ENCODE measurements around the gene TRIM9.

The TRIM9 gene

DNA sequence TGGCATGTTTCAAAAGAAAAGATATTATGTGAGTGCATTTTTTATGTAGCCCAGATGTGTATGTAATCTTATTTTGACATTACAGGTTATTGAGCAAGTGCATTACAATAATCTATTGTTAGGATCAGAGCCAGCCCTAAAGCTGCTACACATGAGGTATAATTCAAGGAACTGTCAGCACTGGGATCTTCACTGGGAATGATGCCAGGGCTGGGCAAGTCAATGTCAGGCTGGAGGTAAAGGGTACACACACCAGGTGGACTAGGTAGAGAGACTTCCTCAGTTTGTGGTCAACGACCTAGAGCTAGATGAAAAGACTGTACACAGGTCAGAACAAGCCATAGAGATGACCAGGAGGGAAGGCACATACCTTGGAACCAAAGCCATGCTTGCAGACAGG, 15.4 kb downstream of the TRIM9 start:
- Histone ChIP-seq H3K27ac (ENCODE audit: low read length) (no peak overlapping the region), H3K4me3 (ENCODE audit: low read length in 2 of 2) (no peak overlapping the region), H3K36me3 (ENCODE audit: control insufficient read depth in 2 of 2, insufficient read depth in 2 of 2, low read length in 2 of 2) (no peaks in the 10 kb centered on the region), H3K9ac (ENCODE audit: low read length in 2 of 2) (no peak overlapping the region), H3K4me1 (ENCODE audit: control insufficient read depth, insufficient read depth, low read length) (no peaks in the 10 kb centered on the region), H3K9me3 (ENCODE audit: control insufficient read depth in 2 of 2, low read length in 2 of 2) (no peaks in the 10 kb centered on the region), H3K27me3 (ENCODE audit: control insufficient read depth in 1 of 2, insufficient read depth in 2 of 2, low read length in 2 of 2) (no peaks in the 10 kb centered on the region)

GRCh38 chr14:51079085-51079484, 15.8 kb downstream of the TRIM9 start:
- Histone ChIP-seq H3K27me3 (ENCODE audit: control insufficient read depth in 1 of 2, insufficient read depth in 2 of 2, low read length in 2 of 2) (no peaks in the 10 kb centered on the region), H3K9ac (ENCODE audit: low read length in 2 of 2) (no peak overlapping the region), H3K27ac (ENCODE audit: low read length) (no peak overlapping the region), H3K36me3 (ENCODE audit: control insufficient read depth in 2 of 2, insufficient read depth in 2 of 2, low read length in 2 of 2) (no peaks in the 10 kb centered on the region), H3K4me1 (ENCODE audit: control insufficient read depth, insufficient read depth, low read length) (no peaks in the 10 kb centered on the region), H3K4me3 (ENCODE audit: low read length in 2 of 2) (no peak overlapping the region), H3K9me3 (ENCODE audit: control insufficient read depth in 2 of 2, low read length in 2 of 2) (no peaks in the 10 kb centered on the region)

- Histone ChIP-seq H3K27ac (ENCODE audit: low read length) (no peak overlapping the region), H3K27me3 (ENCODE audit: control insufficient read depth in 1 of 2, insufficient read depth in 2 of 2, low read length in 2 of 2) (no peaks in the 10 kb centered on the region), H3K36me3 (ENCODE audit: control insufficient read depth in 2 of 2, insufficient read depth in 2 of 2, low read length in 2 of 2) (no peaks in the 10 kb centered on the region)
These were observed 20.1 kb downstream of the TRIM9 start for GRCh38 chr14:51074701-51075385.

DNA sequence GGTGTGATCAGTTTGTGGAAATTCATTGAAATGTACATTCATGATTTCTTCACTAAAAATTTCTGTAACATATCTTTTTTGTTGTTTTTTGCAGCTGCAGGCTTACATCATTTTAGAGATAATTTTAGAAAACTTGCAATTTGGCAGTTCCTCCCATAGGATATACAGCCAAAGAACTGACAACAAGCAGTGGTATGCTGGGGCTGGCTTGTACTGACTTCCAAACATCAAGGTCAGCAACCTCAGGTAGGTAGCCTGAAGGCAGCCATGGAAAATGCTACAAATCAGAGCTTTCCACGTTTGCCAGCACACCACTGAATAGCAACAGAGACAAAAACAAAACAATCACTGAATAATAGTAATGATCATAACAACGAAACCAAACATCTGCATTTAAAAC, 21.2 kb downstream of the TRIM9 start:
- no peak overlapping the region for H3K9ac ChIP-seq (ENCODE audit: low read length in 2 of 2)

More at GRCh38 chr14:51074701-51075385, 20.1 kb downstream of the TRIM9 start:
- Histone ChIP-seq H3K4me3 (ENCODE audit: low read length in 2 of 2) (no peak overlapping the region), H3K4me1 (ENCODE audit: control insufficient read depth, insufficient read depth, low read length) (no peaks in the 10 kb centered on the region), H3K9ac (ENCODE audit: low read length in 2 of 2) (no peak overlapping the region), H3K9me3 (ENCODE audit: control insufficient read depth in 2 of 2, low read length in 2 of 2) (peaks cover 0 to 3% of the 10 kb centered on the region in 2 donors)

GRCh38 chr14:51072976-51073375, 21.9 kb downstream of the TRIM9 start:
- H3K27ac ChIP-seq (ENCODE audit: low read length): no peak overlapping the region
- H3K9me3 ChIP-seq (ENCODE audit: control insufficient read depth in 2 of 2, low read length in 2 of 2): peaks cover 0 to 7% of the 10 kb centered on the region in 2 donors
- H3K4me1 ChIP-seq (ENCODE audit: control insufficient read depth, insufficient read depth, low read length): no peaks in the 10 kb centered on the region
- no peaks in the 10 kb centered on the region for H3K27me3 ChIP-seq (ENCODE audit: control insufficient read depth in 1 of 2, insufficient read depth in 2 of 2, low read length in 2 of 2)
- H3K36me3 ChIP-seq (ENCODE audit: control insufficient read depth in 2 of 2, insufficient read depth in 2 of 2, low read length in 2 of 2): no peaks in the 10 kb centered on the region
- H3K9ac ChIP-seq (ENCODE audit: low read length in 2 of 2): no peak overlapping the region
- H3K4me3 ChIP-seq (ENCODE audit: low read length in 2 of 2): no peak overlapping the region

More for the DNA sequence above, 21.2 kb downstream of the TRIM9 start:
- Histone ChIP-seq H3K4me3 (ENCODE audit: low read length in 2 of 2) (no peak overlapping the region), H3K36me3 (ENCODE audit: control insufficient read depth in 2 of 2, insufficient read depth in 2 of 2, low read length in 2 of 2) (no peaks in the 10 kb centered on the region), H3K27me3 (ENCODE audit: control insufficient read depth in 1 of 2, insufficient read depth in 2 of 2, low read length in 2 of 2) (no peaks in the 10 kb centered on the region), H3K27ac (ENCODE audit: low read length) (no peak overlapping the region), H3K4me1 (ENCODE audit: control insufficient read depth, insufficient read depth, low read length) (no peaks in the 10 kb centered on the region), H3K9me3 (ENCODE audit: control insufficient read depth in 2 of 2, low read length in 2 of 2) (peaks cover 0 to 7% of the 10 kb centered on the region in 2 donors)

GRCh38 chr14:51071857-51072256, 23.0 kb downstream of the TRIM9 start:
- Histone ChIP-seq H3K9me3 (ENCODE audit: control insufficient read depth in 2 of 2, low read length in 2 of 2) (peaks cover 0 to 7% of the 10 kb centered on the region in 2 donors), H3K4me3 (ENCODE audit: low read length in 2 of 2) (no peak overlapping the region), H3K9ac (ENCODE audit: low read length in 2 of 2) (no peak overlapping the region), H3K4me1 (ENCODE audit: control insufficient read depth, insufficient read depth, low read length) (no peaks in the 10 kb centered on the region), H3K36me3 (ENCODE audit: control insufficient read depth in 2 of 2, insufficient read depth in 2 of 2, low read length in 2 of 2) (no peaks in the 10 kb centered on the region), H3K27ac (ENCODE audit: low read length) (no peak overlapping the region), H3K27me3 (ENCODE audit: control insufficient read depth in 1 of 2, insufficient read depth in 2 of 2, low read length in 2 of 2) (no peaks in the 10 kb centered on the region)

GRCh38 chr14:51070726-51071125, 24.2 kb downstream of the TRIM9 start:
- no peaks in the 10 kb centered on the region for H3K27me3 ChIP-seq (ENCODE audit: control insufficient read depth in 1 of 2, insufficient read depth in 2 of 2, low read length in 2 of 2)
- no peaks in the 10 kb centered on the region for H3K4me1 ChIP-seq (ENCODE audit: control insufficient read depth, insufficient read depth, low read length)
- peaks cover 0 to 7% of the 10 kb centered on the region in 2 donors for H3K9me3 ChIP-seq (ENCODE audit: control insufficient read depth in 2 of 2, low read length in 2 of 2)
- H3K27ac ChIP-seq (ENCODE audit: low read length): no peak overlapping the region
- H3K4me3 ChIP-seq (ENCODE audit: low read length in 2 of 2): no peak overlapping the region
- no peak overlapping the region for H3K9ac ChIP-seq (ENCODE audit: low read length in 2 of 2)
- H3K36me3 ChIP-seq (ENCODE audit: control insufficient read depth in 2 of 2, insufficient read depth in 2 of 2, low read length in 2 of 2): no peaks in the 10 kb centered on the region

GRCh38 chr14:51069055-51069454, 25.9 kb downstream of the TRIM9 start:
- H3K27me3 ChIP-seq (ENCODE audit: control insufficient read depth in 1 of 2, insufficient read depth in 2 of 2, low read length in 2 of 2): no peaks in the 10 kb centered on the region
- no peak overlapping the region for H3K9ac ChIP-seq (ENCODE audit: low read length in 2 of 2)
- H3K9me3 ChIP-seq (ENCODE audit: control insufficient read depth in 2 of 2, low read length in 2 of 2): peaks cover 0 to 7% of the 10 kb centered on the region in 2 donors
- no peak overlapping the region for H3K27ac ChIP-seq (ENCODE audit: low read length)
- no peaks in the 10 kb centered on the region for H3K36me3 ChIP-seq (ENCODE audit: control insufficient read depth in 2 of 2, insufficient read depth in 2 of 2, low read length in 2 of 2)
- no peak overlapping the region for H3K4me3 ChIP-seq (ENCODE audit: low read length in 2 of 2)
- H3K4me1 ChIP-seq (ENCODE audit: control insufficient read depth, insufficient read depth, low read length): no peaks in the 10 kb centered on the region

DNA sequence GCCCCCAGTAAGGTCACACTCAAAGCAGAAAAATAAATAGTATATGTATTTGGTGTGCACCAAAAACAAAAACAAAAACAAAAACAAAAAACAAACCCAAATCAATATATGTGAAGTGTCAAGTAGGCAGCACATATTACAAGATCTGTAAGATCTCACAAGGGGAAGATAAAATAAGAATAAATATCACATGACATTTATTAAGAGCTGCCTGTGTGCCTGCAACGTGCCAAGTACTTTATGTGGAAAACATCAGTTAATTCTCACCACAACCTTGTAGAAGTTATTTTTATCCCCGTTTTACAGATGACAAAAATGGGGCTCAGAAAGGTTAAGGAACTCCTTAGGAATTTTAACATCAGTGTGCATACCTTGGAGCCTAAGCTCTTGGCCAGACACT, 26.6 kb downstream of the TRIM9 start:
- Histone ChIP-seq H3K27ac (ENCODE audit: low read length) (no peak overlapping the region), H3K36me3 (ENCODE audit: control insufficient read depth in 2 of 2, insufficient read depth in 2 of 2, low read length in 2 of 2) (no peaks in the 10 kb centered on the region)

GRCh38 chr14:51067295-51067694, 27.6 kb downstream of the TRIM9 start:
- Histone ChIP-seq H3K9me3 (ENCODE audit: control insufficient read depth in 2 of 2, low read length in 2 of 2) (peaks cover 0 to 7% of the 10 kb centered on the region in 2 donors), H3K27me3 (ENCODE audit: control insufficient read depth in 1 of 2, insufficient read depth in 2 of 2, low read length in 2 of 2) (no peaks in the 10 kb centered on the region), H3K9ac (ENCODE audit: low read length in 2 of 2) (no peak overlapping the region), H3K36me3 (ENCODE audit: control insufficient read depth in 2 of 2, insufficient read depth in 2 of 2, low read length in 2 of 2) (no peaks in the 10 kb centered on the region), H3K27ac (ENCODE audit: low read length) (no peak overlapping the region), H3K4me1 (ENCODE audit: control insufficient read depth, insufficient read depth, low read length) (no peaks in the 10 kb centered on the region), H3K4me3 (ENCODE audit: low read length in 2 of 2) (no peak overlapping the region)

More for the DNA sequence above, 26.6 kb downstream of the TRIM9 start:
- no peak overlapping the region for H3K4me3 ChIP-seq (ENCODE audit: low read length in 2 of 2)
- peaks cover 0 to 7% of the 10 kb centered on the region in 2 donors for H3K9me3 ChIP-seq (ENCODE audit: control insufficient read depth in 2 of 2, low read length in 2 of 2)
- H3K27me3 ChIP-seq (ENCODE audit: control insufficient read depth in 1 of 2, insufficient read depth in 2 of 2, low read length in 2 of 2): no peaks in the 10 kb centered on the region
- no peak overlapping the region for H3K9ac ChIP-seq (ENCODE audit: low read length in 2 of 2)
- no peaks in the 10 kb centered on the region for H3K4me1 ChIP-seq (ENCODE audit: control insufficient read depth, insufficient read depth, low read length)

GRCh38 chr14:51066576-51066975, 28.3 kb downstream of the TRIM9 start:
- Histone ChIP-seq H3K36me3 (ENCODE audit: control insufficient read depth in 2 of 2, insufficient read depth in 2 of 2, low read length in 2 of 2) (no peaks in the 10 kb centered on the region), H3K4me3 (ENCODE audit: low read length in 2 of 2) (no peak overlapping the region), H3K27me3 (ENCODE audit: control insufficient read depth in 1 of 2, insufficient read depth in 2 of 2, low read length in 2 of 2) (no peaks in the 10 kb centered on the region), H3K9me3 (ENCODE audit: control insufficient read depth in 2 of 2, low read length in 2 of 2) (peaks cover 0 to 7% of the 10 kb centered on the region in 2 donors), H3K4me1 (ENCODE audit: control insufficient read depth, insufficient read depth, low read length) (no peaks in the 10 kb centered on the region), H3K27ac (ENCODE audit: low read length) (no peak overlapping the region), H3K9ac (ENCODE audit: low read length in 2 of 2) (no peak overlapping the region)
